DMS79 treated with DMSO at 0.1 percent for 48 hours (cell line): Measurements from ENCODE around the gene SCARB1.

Experiments
- DNase-seq: peaks from one replicate; lab custom pipeline; 2025; lab: John Stamatoyannopoulos, UW

Gene SCARB1

GRCh38 chr12:124796303-124796960 is 67.2 kb downstream of the SCARB1 start:
- DNase-seq = no peak

DNA sequence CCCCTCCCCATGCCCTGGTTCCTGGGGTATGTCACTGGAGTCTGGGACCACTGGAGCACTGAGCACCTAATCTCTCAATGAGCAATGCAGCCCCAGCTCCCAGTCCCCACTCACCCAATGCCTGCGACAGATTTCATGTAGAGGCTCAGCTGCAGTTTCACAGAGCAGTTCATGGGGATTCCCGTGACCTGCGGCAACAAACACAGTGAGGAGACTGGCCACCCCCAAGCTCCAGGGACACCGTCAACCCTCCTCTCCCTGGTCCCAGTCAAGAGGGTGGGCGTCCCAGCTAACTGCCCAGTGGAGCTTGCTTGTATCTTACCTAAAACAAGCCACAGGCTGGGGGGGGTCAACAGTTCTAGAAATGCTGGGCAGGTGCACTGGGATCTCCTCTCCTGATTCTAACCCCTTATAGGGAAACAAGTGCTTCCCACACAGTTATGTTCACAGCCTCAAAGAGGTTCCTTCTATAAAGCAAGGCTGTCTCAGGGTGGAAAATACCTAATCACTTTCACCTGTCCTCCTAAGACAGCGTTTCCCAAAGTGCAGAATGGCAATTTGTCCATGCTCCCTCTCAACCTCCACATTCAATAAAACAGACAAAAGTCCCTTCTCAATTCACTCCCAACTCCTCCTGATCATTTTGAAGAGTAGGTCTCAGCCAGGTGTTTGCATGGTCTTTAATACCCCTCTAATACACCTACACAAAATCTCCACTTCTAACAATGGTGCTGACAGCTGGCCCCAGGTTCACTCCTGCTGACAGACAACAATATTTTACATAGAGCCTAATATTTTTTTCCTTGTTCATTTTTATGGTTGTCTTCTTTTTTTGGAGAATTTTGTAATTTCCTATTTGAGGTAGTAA is 68.3 kb downstream of the SCARB1 start:
- no peak for DNase-seq

DNA sequence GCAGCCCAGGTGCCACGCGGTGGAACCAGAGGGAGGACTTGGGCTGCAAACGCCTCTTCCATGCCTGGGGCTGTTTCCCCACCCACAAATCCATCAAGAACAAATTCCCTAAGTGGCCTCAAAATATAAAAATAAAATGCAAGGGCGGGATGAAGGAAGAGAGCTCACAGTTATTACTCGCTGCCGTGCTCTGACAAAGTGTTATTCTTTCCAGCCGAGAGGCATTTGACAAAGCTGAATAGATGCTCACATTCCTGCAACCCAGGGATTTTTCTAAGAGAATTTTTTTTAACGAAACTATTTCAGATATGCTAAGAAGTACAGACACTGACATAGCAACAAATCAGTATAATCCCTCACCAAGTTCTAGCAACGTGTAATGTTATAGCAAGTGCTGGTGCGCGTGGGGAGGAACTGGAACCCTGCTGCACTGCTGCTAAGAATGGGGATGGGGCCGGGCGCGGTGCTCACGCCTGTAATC is 70.7 kb downstream of the SCARB1 start:
- DNase-seq = no peak

DNA sequence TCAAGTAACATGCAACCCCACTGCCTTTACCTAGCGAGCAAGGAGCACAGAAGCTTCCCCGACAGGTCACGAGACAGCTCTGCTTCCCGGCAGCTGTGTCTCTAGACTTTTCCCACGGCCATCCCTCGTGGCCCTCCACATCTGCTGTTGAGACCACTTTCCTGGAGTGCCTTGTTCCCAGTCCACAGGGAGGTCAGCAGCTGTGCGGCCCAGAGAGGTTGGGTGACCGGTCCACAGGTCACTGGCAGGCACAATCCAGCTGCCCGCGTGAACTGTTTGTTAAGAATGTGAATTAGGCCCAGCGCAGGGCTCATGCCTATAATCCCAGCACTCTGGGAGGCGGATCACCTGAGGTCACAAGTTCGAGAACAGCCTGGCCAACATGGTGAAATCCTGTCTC is 71.5 kb downstream of the SCARB1 start:
- no peak for DNase-seq

GRCh38 chr12:124790650-124791400 is 72.8 kb downstream of the SCARB1 start:
- no peak for DNase-seq

DNA sequence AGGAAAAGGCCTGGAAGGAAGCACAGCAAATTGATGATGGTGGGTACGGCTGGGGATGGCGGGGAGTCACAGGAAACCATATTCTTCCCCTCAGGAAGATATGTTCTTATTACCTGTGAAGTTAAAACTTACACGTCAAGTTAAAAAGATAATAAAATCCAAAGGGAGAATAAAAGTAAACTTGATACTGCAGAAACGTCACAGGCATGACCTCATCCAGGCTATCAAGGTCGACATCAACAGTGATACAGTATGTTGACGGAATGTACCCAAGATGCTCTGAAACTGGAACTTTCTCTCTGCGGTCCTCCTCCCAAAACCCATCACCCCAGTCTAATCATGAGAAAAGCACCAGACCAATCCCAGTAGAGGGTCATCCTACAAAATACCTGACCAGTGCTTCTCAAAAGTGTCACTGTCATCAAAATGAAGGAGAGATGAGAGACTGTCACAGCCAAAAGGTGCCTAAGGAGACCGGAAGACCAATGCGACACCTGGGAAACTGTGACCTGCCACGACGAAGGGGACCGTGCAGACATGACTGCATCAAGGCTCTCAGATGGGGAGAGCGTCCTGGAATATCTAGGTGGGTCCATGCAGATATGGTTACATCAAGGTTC is 74.6 kb downstream of the SCARB1 start:
- no peak for DNase-seq

DNA sequence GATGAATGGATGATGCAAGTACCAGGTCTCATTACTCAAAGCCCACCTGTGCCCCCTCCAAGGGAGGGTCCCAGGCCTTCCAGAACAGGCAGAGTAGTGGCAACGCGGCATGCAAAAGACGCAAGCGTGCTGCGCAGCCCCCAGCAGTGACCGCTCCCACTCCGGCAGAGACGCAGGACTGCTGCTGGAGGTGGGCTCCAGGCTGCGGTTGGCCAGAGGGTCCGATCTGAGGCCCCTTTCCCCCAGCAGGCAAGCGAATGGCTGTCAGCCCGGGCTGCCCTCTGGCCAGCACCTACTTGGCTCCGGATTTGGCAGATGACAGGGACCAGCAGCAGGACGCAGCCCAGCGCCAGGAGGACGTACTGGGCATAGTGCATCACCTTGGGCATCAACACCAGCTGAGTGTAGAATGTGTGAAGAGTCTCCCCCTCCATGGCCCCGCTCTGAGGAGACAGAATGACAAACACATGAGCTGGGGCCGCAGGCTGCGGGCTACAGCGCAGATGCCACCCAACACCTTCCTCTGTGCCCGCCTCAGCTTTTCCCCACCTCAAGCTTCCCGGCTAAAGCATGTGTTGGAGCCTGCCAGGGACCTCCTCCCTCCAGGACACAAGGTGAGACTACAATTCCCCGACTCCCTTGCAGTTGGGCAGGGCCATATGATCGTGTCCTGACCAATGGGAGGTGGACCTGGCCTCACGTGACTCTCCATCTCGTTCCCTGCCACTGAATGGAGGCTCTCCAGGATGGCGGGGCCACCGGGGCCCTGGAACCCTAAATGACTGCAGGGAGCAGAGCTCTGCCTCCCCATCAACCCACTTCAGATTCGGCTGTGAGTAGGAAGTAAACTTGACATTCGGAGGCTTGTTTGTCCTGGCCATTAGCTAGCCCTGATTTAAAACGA is 77.4 kb downstream of the SCARB1 start:
- peak; percentile 88 for DNase-seq

- DNase-seq = no peak
These were observed 78.6 kb downstream of the SCARB1 start for GRCh38 chr12:124784871-124785572.

DNA sequence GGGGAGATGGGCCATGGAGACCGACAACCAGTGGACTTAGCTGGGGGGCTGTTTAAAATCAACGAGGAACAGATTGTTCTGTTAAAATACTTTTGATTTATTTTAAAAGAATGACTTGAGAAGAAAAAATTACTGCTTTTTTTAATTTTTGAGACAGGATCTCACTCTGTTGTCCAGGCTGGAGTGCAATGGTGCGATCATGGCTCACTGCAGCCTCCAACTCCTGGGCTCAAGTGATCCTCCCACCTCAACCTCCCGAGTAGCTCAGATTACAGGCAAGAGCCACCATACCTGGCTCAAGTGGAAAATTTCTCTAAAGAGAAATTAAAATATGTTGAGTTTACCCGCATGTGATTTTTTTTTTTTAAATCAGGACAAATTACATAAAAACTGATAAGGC is 80.6 kb downstream of the SCARB1 start:
- DNase-seq = no peak

- no peak for DNase-seq
These were observed 81.5 kb downstream of the SCARB1 start for GRCh38 chr12:124782132-124782531.

- no peak for DNase-seq
These were observed 82.6 kb downstream of the SCARB1 start for GRCh38 chr12:124780752-124781685.

DNA sequence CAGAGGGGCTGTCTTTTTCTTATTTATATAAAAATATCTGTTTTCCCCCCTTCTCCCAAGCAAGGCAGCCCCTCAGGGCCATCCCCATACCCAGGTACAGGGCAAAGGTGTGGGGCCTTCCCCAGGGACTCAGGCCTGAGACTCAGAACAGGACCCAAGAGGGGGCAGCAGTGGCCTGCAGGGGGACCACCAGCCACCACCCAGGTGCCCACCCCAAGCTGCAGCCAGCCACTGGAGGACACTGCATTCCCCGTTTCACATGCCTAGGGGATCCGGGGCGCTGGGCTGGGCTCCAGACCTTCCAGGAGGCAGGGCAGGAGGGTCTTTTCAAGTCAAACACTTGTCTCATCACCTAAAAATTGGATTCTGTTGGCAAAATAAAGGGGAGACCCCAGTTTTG is 83.3 kb downstream of the SCARB1 start:
- no peak for DNase-seq

DNA sequence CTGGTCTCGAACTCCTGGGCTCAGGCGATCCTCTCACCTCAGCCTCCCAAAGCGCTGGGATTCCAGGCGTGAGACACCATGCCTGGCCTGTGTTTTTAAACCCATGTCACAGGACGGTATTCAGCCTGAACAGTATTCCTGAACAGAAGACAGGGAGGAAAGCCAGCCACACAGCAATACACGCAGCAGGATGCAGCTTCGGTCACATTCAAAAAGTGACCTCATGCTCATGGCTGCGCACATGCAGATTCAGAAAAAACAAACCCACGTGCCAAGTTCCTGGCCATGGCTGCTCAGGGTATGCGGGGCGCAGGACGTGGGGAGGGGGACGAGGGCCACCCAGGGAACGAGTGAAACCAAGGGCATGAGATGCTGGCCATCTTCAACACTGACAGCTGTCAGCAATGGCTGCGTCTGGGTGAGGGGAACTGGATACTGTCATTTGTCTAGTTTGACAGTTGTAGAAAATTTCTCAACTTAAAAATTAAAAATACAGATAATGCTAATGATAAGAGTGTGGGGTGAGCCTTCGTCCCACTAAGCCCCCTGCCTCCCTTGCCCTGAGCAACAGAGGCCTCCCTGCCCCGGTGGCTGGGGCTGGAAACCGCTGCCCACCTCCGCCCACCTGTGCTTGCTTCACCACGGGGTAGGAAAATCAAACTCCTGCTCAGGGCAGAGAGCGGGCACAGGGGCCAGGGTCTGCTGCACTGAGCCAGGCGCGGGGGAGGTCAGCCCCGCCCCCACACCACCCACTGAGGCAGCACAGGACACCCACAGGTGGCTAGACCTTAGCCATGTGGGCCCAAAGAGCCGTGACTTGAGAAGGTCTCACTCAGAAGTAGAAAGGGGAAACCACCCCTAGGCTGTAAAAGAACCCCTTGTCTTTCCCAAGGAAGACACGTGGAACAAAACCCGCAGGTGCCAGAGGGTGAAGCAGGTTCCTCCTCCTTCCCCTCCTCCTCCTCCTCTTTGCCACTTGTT is 84.2 kb downstream of the SCARB1 start:
- DNase-seq = no peak

DNA sequence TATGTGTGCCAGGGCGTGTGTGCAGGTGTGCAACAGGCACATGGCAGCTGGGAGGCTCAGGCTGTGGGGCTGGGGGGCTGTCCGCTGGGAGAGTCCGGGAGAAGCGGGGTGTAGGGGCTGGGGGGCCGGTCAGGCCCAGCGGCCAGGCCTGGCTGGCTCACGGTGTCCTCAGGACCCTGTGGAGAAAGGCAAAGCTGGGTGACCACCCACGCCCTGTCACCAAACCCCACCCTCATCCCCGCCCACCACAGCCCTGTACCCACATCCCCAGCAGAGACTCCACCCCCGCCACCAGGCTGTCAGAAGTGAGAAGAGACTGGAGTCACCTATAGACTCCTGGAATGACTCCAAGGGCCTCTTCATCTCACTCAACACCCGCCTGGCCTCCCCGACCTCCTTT is 85.3 kb downstream of the SCARB1 start:
- no peak for DNase-seq

DNA sequence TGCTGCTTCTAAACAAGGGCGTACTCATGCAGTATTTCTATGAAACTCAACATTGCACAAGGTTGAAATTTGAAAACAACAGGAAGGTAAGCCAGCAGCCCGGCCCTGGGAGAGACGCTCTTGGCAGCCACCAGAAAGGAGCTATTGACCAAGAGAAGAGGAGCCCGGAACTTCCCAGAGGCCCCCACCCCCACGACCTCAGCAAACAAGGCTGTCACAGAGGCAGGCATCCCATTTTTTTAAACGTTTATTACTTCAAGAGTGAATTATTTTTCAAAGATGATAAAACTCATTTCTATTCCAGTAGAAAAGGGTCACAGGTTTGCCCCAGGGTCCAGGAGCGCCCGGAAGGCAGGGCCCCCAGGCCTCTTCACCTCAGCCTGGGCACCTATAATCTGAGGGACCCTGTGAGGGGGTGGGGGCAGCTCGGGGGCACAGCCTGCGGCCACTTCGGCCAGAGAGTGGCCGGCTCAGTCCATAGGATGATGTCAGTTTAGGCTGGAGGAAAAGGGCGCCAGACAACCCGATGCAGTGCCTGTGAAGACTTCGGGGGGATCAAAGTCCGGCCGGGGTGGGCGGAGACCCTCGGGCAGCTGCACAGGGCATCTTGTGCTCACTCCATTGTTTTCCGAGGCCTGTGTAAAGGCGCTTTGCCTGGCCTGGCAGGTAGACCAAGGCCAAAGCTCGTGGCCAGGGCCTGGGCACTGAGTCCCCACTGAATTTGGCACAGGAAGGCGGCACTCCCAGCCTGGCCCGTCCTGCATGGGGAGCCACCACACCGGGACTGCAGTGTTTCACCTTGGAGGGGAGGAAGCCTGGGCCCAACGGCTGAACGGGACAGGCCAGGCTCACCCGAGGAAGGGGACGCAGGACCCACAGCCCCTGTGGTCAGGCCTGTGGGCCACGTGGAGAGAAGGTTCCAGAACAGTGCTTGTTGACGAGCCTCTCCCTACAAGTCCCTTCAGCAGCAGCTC is 86.0 kb downstream of the SCARB1 start:
- DNase-seq = no peak

DNA sequence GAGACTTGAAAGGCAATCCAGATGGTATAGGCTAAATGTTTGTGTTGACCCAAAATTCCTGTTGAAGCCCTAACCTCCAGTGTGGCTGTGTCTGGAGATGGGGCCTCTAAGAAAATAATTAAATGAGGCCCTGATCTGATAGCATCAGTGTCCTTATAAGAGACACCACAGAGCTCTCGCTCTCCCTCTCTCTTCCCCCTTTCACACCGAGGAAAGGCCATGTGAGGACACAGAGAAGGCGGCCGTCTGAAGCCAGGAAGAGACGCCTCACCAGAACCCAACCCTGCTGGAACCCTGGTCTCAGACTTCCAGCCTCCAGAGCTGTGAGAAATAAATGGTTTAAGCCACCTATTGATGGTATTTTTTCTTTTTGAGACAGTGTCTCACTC is 87.5 kb downstream of the SCARB1 start:
- no peak for DNase-seq
